Neutrophil (primary cell): ENCODE results near the gene KNDC1.

Source experiments
- H3K27ac ChIP-seq: fragments of 200-600 bp; sonication (generic); 2 replicates; pipeline ENCODE4 v1.5.1; 2016; ENCODE audit warnings: mild to moderate bottlenecking, moderate library complexity
- H3K27me3 ChIP-seq: fragments of 200-600 bp; sonication (generic); 2 replicates; pipeline ENCODE4 v1.6.0; 2016; ENCODE audit warnings: mild to moderate bottlenecking
- H3K36me3 ChIP-seq: fragments of 200-600 bp; sonication (generic); 2 replicates; pipeline ENCODE4 v1.5.1; 2017
- H3K4me1 ChIP-seq, 2 experiments: fragments of 200-600 bp in 1 of 2; sonication (generic) in 1 of 2; 1 replicate in 1 of 2; 2 replicates in 1 of 2; pipeline versions ENCODE4 v1.5.1 to v1.6.1; 2013 to 2016; ENCODE audit warnings: low read depth in 1 of 2, low read length in 1 of 2, mild to moderate bottlenecking in 1 of 2, moderate library complexity in 1 of 2; ENCODE audit not compliant: control insufficient read depth in 1 of 2, insufficient read depth in 1 of 2
- H3K4me3 ChIP-seq, 2 experiments: fragments of 200-600 bp in 1 of 2; sonication (generic) in 1 of 2; 1 replicate in 1 of 2; 2 replicates in 1 of 2; pipeline ENCODE4 v1.5.1; 2013 to 2016; ENCODE audit warnings: low read depth in 1 of 2, low read length in 1 of 2, mild to moderate bottlenecking in 1 of 2, moderate library complexity in 1 of 2
- H3K9me3 ChIP-seq: fragments of 200-600 bp; sonication (generic); 2 replicates; pipeline ENCODE4 v1.5.1; 2016
- CTCF ChIP-seq: fragments of 200-600 bp; sonication (generic); IDR thresholded peaks from 2 replicates; pipeline ENCODE4 v1.5.1; 2016; ENCODE audit warnings: antibody characterized with exemption

The KNDC1 gene

DNA sequence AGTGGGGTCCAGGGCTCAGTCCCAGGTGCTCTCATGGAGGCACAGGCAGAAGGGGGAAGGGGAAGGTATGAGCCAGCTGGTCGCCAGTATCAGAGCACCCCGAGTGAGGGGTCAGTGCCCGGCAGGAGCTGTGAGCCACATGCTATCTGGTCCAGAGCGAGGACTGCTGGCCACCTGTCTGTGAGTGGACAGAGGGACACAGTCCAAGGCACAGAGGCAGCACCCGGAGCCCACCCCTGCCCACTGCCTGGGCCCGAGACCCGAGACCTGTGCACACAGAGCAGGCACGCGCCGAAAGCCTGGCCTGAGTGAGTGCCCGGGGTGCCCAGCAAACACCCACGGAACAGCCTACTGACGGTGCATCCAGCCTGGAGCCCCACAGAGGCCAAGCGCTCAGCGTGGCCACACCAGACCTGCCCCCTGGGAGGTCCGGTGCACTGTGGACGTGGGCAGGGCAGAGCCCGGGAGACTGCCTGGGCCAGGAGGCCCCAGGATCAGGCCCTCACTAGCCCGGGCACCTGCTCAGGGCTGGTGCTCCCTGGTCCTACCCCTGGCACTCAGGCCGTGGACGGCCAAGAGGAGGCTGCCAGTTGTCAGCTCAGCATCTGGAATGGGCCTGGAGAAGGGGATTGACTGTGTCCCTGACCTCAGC is 42.9 kb upstream of the KNDC1 start:
- Histone ChIP-seq H3K4me1 (no peaks in the 10 kb centered on the region), H3K9me3 (no peaks in the 10 kb centered on the region), H3K36me3 (no peaks in the 10 kb centered on the region), H3K4me3 (no peak overlapping the region), H3K27me3 (peaks cover 3% of the 10 kb centered on the region), H3K27ac (no peak overlapping the region)
- no peak for TF ChIP-seq CTCF

DNA sequence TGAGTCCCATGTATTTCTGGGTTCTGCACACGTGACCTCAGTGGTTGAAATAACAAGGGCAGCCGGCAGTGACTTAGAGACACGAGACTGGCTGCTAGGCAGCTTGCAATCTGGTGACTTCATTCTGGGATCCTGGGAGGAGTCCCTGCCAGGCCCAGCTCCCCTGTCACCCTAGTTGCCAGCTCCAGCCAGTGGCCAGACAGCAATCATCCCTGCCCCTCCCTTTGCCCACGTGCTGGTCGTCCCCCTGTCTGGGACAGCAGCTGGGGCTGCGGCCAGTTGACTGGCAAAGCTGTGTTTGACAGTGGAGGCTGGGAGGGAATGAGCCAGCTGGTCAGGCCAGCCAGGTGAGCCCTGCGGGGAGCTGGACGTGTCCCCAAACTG is 42.3 kb upstream of the KNDC1 start:
- Histone ChIP-seq H3K4me3 (no peak overlapping the region), H3K27ac (no peak overlapping the region), H3K36me3 (no peaks in the 10 kb centered on the region), H3K9me3 (no peaks in the 10 kb centered on the region), H3K27me3 (peaks cover 8% of the 10 kb centered on the region), H3K4me1 (no peaks in the 10 kb centered on the region)
- TF ChIP-seq CTCF: no peak

- H3K9me3 ChIP-seq: no peaks in the 10 kb centered on the region
- H3K27ac ChIP-seq: no peak overlapping the region
Measured at GRCh38 chr10:133121479-133121878, 38.5 kb upstream of the KNDC1 start.

DNA sequence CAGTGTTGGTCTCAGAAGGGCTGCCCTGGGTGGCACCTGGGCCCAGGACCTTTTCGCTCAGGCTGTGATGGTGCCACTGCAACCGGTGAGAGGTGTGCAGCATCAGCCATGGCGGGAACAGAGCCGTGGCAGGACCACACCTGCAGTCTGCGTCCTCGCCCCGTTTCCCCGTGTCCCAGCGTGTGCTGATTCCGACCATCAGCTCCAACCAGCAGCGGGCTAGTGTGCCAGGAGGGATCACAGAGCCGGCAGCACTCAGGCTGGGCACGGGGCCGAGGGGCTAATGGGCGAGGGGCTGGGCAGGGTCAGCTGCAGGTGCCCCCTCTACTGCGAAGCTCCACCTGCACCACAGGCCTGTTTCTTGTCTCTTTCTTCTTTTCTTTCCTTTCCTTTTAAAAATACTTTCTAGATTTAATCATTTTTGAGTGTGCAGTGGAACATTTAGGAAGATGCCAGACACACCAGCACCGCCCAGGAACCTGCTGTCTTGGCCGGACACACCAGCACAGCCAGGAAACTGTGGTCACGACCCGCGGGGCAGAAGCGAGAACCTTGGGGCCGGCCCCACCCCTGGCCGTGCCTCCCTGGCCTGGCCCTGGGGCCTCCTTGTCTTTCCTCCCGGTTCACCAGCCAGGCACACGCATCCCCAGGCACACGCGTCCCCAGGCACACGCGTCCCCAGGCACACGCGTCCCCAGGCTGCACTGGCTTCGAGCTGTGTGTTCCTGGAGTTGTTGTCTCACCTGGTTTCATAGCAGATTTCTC is 37.7 kb upstream of the KNDC1 start:
- Histone ChIP-seq H3K27me3 (peaks cover 44% of the 10 kb centered on the region), H3K27ac (no peak overlapping the region), H3K4me1 (no peaks in the 10 kb centered on the region), H3K36me3 (no peaks in the 10 kb centered on the region), H3K4me3 (no peak overlapping the region), H3K9me3 (no peaks in the 10 kb centered on the region)
- TF ChIP-seq CTCF: no peak

More at GRCh38 chr10:133121479-133121878, 38.5 kb upstream of the KNDC1 start:
- TF ChIP-seq CTCF: no peak
- Histone ChIP-seq H3K4me3 (no peak overlapping the region), H3K36me3 (no peaks in the 10 kb centered on the region), H3K4me1 (no peaks in the 10 kb centered on the region), H3K27me3 (peaks cover 44% of the 10 kb centered on the region)

DNA sequence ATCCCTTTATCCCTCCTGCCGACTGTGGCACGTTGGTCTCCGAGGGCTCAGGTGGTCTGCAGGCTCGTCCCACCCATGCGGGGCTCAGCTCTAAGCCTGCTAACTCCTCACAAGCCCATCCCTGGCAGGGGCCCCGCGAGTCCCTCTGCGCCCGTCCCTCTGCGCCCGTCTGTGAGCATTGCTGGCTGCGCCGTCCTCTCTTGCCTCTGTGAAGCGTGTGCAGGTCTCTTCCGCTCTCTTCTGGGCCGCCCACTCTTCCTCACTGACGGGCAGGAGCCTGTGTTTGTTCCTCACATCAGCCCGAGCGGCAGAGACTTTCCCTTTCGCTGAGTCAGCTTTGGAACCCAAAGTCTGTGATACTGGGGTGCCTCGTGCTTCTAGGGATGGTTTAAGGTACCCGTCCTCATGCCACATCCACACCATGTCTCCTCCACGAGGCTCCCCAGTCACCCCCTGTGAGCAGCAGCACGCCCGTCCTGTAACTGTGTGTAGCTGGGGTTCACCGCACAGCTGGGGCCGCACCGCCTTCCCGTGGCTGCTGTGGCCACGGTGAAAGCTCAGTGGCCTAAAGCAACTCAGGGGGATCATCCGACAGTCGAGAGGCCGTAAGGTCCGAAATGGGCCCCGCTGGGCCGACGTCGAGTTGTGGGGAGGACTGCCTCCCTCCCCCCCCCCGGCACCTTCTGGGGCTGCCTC is 36.8 kb upstream of the KNDC1 start:
- TF ChIP-seq CTCF: no peak
- Histone ChIP-seq H3K9me3 (no peaks in the 10 kb centered on the region), H3K27me3 (peaks cover 44% of the 10 kb centered on the region), H3K4me1 (no peaks in the 10 kb centered on the region), H3K4me3 (no peak overlapping the region), H3K27ac (no peak overlapping the region), H3K36me3 (no peaks in the 10 kb centered on the region)
